ENCODE measurements around the gene PRKCE. TPM values are rescaled to one million over a fixed set of nuclear protein-coding genes. Genes with fewer than 3 reads are reported as not detected.

PRKCE gene
- total and polyA plus RNA-seq, 2 donors (not counting 1 experiment from before 2014, with no cell fraction given): 14.1 to 19.0 TPM

- Histone ChIP-seq H3K36me3 (ENCODE audit: control insufficient read depth, insufficient read depth, low read length) (no peaks in the 10 kb centered on the region), H3K27me3 (ENCODE audit: control insufficient read depth, insufficient read depth, low read length) (no peaks in the 10 kb centered on the region), H2AFZ (ENCODE audit: low read length) (no peak overlapping the region), H3K9me3 (ENCODE audit: control insufficient read depth, insufficient read depth, low read depth, low read length) (no peaks in the 10 kb centered on the region), H3K79me2 (ENCODE audit: control insufficient read depth, insufficient read depth, low read length) (no peaks in the 10 kb centered on the region), H3K4me1 (ENCODE audit: control insufficient read depth, extremely low read depth, insufficient read depth, low read length) (peaks cover 8% of the 10 kb centered on the region), H3K4me3 (replicated peaks in 1 of 4; ENCODE audit: control extremely low read depth in 1 of 4, insufficient read depth in 1 of 4, low read depth in 3 of 4, low read length in 4 of 4) (no peak overlapping the region), H4K20me1 (ENCODE audit: control insufficient read depth, extremely low read depth, insufficient read depth, low read length) (no peaks in the 10 kb centered on the region), H3K9ac (ENCODE audit: insufficient read depth, low read length) (no peak overlapping the region), H3K4me2 (ENCODE audit: extremely low read depth, insufficient read depth, low read length) (no peak overlapping the region), H3K27ac (ENCODE audit: insufficient read depth, low read length) (no peak overlapping the region)
- TF ChIP-seq EZH2 (IDR thresholded peaks at IDR 0.05; ENCODE audit: low read length, missing control alignments) (no peak), CTCF (conservative IDR thresholded peaks at IDR 0.05 in 1 of 2, IDR thresholded peaks at IDR 0.05 in 1 of 2; ENCODE audit: low read depth in 1 of 2, low read length in 2 of 2) (no peak)
- DNase-seq (ENCODE audit: low read depth in 2 of 2): no peak
These were observed 496.3 kb downstream of the PRKCE start for GRCh38 chr2:46147626-46148368.

DNA sequence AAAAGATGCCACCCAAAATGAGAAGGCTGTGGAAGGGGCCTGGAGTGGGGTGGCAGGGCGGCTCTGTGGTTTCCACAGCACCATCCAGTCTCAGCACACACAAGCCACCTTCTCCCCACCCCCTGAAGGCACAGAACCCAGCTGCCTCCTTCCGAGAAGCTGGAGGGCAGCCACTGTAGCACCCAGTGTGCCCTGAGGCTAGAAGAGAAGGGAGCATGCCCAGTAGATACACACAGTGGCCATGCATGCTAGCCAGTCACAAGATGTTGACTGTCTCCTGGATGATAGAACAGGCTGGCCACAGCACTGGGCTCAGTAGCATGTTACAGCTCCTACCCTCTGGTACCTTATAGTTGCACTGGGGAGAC is 496.9 kb downstream of the PRKCE start:
- H3K4me1 ChIP-seq (ENCODE audit: control insufficient read depth, extremely low read depth, insufficient read depth, low read length): peaks cover 8% of the 10 kb centered on the region
- H2AFZ ChIP-seq (ENCODE audit: low read length): no peak overlapping the region
- no peak for TF ChIP-seq EZH2 (IDR thresholded peaks at IDR 0.05; ENCODE audit: low read length, missing control alignments)
- H3K4me2 ChIP-seq (ENCODE audit: extremely low read depth, insufficient read depth, low read length): no peak overlapping the region
- no peaks in the 10 kb centered on the region for H3K79me2 ChIP-seq (ENCODE audit: control insufficient read depth, insufficient read depth, low read length)
- no peak for DNase-seq (ENCODE audit: low read depth in 2 of 2)
- H3K4me3 ChIP-seq (replicated peaks in 1 of 4; ENCODE audit: control extremely low read depth in 1 of 4, insufficient read depth in 1 of 4, low read depth in 3 of 4, low read length in 4 of 4): no peak overlapping the region
- H3K27me3 ChIP-seq (ENCODE audit: control insufficient read depth, insufficient read depth, low read length): no peaks in the 10 kb centered on the region
- no peak overlapping the region for H3K9ac ChIP-seq (ENCODE audit: insufficient read depth, low read length)
- H3K9me3 ChIP-seq (ENCODE audit: control insufficient read depth, insufficient read depth, low read depth, low read length): no peaks in the 10 kb centered on the region
- no peaks in the 10 kb centered on the region for H4K20me1 ChIP-seq (ENCODE audit: control insufficient read depth, extremely low read depth, insufficient read depth, low read length)
- H3K27ac ChIP-seq (ENCODE audit: insufficient read depth, low read length): no peak overlapping the region
- H3K36me3 ChIP-seq (ENCODE audit: control insufficient read depth, insufficient read depth, low read length): no peaks in the 10 kb centered on the region

GRCh38 chr2:46150445-46150955 is 499.0 kb downstream of the PRKCE start:
- Histone ChIP-seq H3K4me3 (replicated peaks in 1 of 4; ENCODE audit: control extremely low read depth in 1 of 4, insufficient read depth in 1 of 4, low read depth in 3 of 4, low read length in 4 of 4) (no peak overlapping the region), H3K4me1 (ENCODE audit: control insufficient read depth, extremely low read depth, insufficient read depth, low read length) (peaks cover 8% of the 10 kb centered on the region), H3K79me2 (ENCODE audit: control insufficient read depth, insufficient read depth, low read length) (no peaks in the 10 kb centered on the region), H3K27me3 (ENCODE audit: control insufficient read depth, insufficient read depth, low read length) (no peaks in the 10 kb centered on the region), H3K9me3 (ENCODE audit: control insufficient read depth, insufficient read depth, low read depth, low read length) (no peaks in the 10 kb centered on the region), H3K36me3 (ENCODE audit: control insufficient read depth, insufficient read depth, low read length) (no peaks in the 10 kb centered on the region), H3K4me2 (ENCODE audit: extremely low read depth, insufficient read depth, low read length) (peak overlapping the region; percentile 16), H3K9ac (ENCODE audit: insufficient read depth, low read length) (no peak overlapping the region), H2AFZ (ENCODE audit: low read length) (no peak overlapping the region), H4K20me1 (ENCODE audit: control insufficient read depth, extremely low read depth, insufficient read depth, low read length) (no peaks in the 10 kb centered on the region), H3K27ac (ENCODE audit: insufficient read depth, low read length) (peak overlapping the region; percentile 53)
- no peak for DNase-seq (ENCODE audit: low read depth in 2 of 2)
- no peak for TF ChIP-seq CTCF (conservative IDR thresholded peaks at IDR 0.05 in 1 of 2, IDR thresholded peaks at IDR 0.05 in 1 of 2; ENCODE audit: low read depth in 1 of 2, low read length in 2 of 2)
- no peak for TF ChIP-seq EZH2 (IDR thresholded peaks at IDR 0.05; ENCODE audit: low read length, missing control alignments)

All from fibroblast of lung (primary cell).